Osteoblast (primary cell): ENCODE results near the gene SBNO1. TPM values are rescaled to one million over a fixed set of nuclear protein-coding genes. Genes with fewer than 3 reads are reported as not detected.
A peak's percentile ranks its signal among the peaks of the same experiment; 100 is the strongest.
"Not testable (repeated sequence)": the region's sequence is repeated elsewhere in the genome, so short reads cannot be mapped to it uniquely, and the experiment has no call there.

Experiments used
- DNase-seq: peaks from one replicate; pipeline ENCODE4 v3.0.0; 2011; ENCODE audit warnings: low spot score, mixed read lengths; ENCODE audit not compliant: insufficient read length; ENCODE audit errors: missing footprints
- H2AFZ ChIP-seq: 2 replicates; pipeline ENCODE4 v1.6.0; 2011; ENCODE audit warnings: mild to moderate bottlenecking, low read length
- H3K27ac ChIP-seq: 2 replicates; pipeline ENCODE4 v1.5.1; 2011; ENCODE audit warnings: mild to moderate bottlenecking, low read depth, low read length, moderate library complexity
- H3K27me3 ChIP-seq: 2 replicates; pipeline ENCODE4 v1.6.0; 2012; ENCODE audit warnings: mild to moderate bottlenecking, control low read depth, inconsistent platforms, low read length, moderate library complexity; ENCODE audit not compliant: insufficient read depth
- H3K36me3 ChIP-seq: 2 replicates; pipeline ENCODE4 v1.5.1; 2011; ENCODE audit warnings: mild to moderate bottlenecking, low read length, control low read depth, moderate library complexity; ENCODE audit not compliant: insufficient read depth
- H3K4me1 ChIP-seq: 2 replicates; pipeline ENCODE4 v1.5.1; 2011; ENCODE audit warnings: mild to moderate bottlenecking, low read length, control low read depth, moderate library complexity; ENCODE audit not compliant: insufficient read depth
- H3K4me2 ChIP-seq: 2 replicates; pipeline ENCODE4 v1.6.0; 2011; ENCODE audit warnings: mild to moderate bottlenecking, low read length; ENCODE audit not compliant: insufficient read depth
- H3K4me3 ChIP-seq: fragments of 200-600 bp; sonication (generic); 3 replicates; pipeline ENCODE4 v1.5.1; 2012; ENCODE audit warnings: mild to moderate bottlenecking, low read length, inconsistent platforms; ENCODE audit not compliant: insufficient read depth
- H3K79me2 ChIP-seq: 2 replicates; pipeline ENCODE4 v1.6.0; 2012; ENCODE audit warnings: mild to moderate bottlenecking, low read length, control low read depth, inconsistent platforms; ENCODE audit not compliant: insufficient read depth
- H3K9me3 ChIP-seq: 2 replicates; pipeline ENCODE4 v1.5.1; 2011; ENCODE audit warnings: low read depth, low read length, control low read depth
- H4K20me1 ChIP-seq: 2 replicates; pipeline ENCODE4 v1.6.0; 2012; ENCODE audit warnings: mild to moderate bottlenecking, low read length, control low read depth; ENCODE audit not compliant: insufficient read depth
- total RNA-seq: library from RNA; depleted of rRNA; stranded (reverse); fragments of >200 nt; gene quantifications from 2 replicates; pipeline ENCODE4 v1.2.3, GENCODE V29; 2012
- TF ChIP-seq, protein P1 (sequence below): IDR thresholded peaks from 2 replicates; pipeline ENCODE4 v1.5.1; 2011; ENCODE audit warnings: mild to moderate bottlenecking, low read depth, low read length, moderate library complexity; ENCODE audit errors: extremely low read depth

The SBNO1 gene
- total RNA-seq, 1 donor, result 30.4 TPM

- Histone ChIP-seq H2AFZ (no peak overlapping the region), H3K79me2 (peaks cover 4% of the 10 kb centered on the region), H3K4me1 (no peaks in the 10 kb centered on the region), H3K27me3 (no peaks in the 10 kb centered on the region), H3K36me3 (no peaks in the 10 kb centered on the region), H3K9me3 (no peaks in the 10 kb centered on the region), H3K27ac (no peak overlapping the region), H4K20me1 (peaks cover under 1% of the 10 kb centered on the region), H3K4me3 (no peak overlapping the region), H3K4me2 (no peak overlapping the region)
- TF ChIP-seq, protein P1, sequence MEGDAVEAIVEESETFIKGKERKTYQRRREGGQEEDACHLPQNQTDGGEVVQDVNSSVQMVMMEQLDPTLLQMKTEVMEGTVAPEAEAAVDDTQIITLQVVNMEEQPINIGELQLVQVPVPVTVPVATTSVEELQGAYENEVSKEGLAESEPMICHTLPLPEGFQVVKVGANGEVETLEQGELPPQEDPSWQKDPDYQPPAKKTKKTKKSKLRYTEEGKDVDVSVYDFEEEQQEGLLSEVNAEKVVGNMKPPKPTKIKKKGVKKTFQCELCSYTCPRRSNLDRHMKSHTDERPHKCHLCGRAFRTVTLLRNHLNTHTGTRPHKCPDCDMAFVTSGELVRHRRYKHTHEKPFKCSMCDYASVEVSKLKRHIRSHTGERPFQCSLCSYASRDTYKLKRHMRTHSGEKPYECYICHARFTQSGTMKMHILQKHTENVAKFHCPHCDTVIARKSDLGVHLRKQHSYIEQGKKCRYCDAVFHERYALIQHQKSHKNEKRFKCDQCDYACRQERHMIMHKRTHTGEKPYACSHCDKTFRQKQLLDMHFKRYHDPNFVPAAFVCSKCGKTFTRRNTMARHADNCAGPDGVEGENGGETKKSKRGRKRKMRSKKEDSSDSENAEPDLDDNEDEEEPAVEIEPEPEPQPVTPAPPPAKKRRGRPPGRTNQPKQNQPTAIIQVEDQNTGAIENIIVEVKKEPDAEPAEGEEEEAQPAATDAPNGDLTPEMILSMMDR, result no peak
- no peak for DNase-seq
Measured at GRCh38 chr12:123369229-123369628, 4.6 kb upstream of the SBNO1 start.

DNA sequence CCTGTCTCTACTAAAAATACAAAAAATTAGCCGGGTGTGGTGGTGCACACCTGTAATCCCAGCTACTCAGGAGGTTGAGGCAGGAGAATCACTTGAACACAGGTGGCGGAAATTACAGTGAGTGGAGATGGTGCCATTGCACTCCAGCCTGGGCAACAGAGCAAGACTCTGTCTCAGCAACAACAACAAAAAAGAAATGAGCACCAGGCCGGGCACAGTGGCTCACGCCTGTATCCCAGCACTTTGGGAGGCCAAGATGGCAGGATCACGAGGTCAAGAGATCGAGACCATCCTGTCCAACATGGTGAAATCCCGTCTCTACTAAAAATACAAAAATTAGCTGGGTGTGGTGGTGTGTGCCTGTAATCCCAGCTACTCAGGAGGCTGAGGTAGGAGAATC is 3.8 kb upstream of the SBNO1 start:
- H3K9me3 ChIP-seq, H3K4me1 ChIP-seq, DNase-seq, H4K20me1 ChIP-seq, H2AFZ ChIP-seq, H3K4me2 ChIP-seq, H3K4me3 ChIP-seq, H3K27me3 ChIP-seq, H3K27ac ChIP-seq, H3K36me3 ChIP-seq: not testable (repeated sequence)
- H3K79me2 ChIP-seq, result peaks cover 12% of the 10 kb centered on the region

DNA sequence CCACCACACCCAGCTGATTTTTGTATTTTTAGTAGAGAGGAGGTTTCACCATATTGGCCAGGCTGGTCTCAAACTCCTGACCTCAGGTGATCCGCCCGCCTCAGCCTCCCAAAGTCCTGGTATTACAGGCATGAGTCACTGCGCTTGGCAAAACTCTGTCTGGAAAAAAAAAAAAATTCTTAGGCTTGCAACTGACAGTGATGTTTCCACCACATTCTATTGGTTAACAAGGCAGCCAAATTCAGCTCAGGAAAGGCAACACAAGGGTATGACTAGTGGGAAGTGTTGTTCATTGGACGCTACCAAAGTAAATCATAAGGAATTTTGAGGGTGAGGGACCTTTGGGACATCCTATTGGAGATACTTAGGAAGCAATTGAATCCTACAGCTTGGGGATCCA is 2.9 kb upstream of the SBNO1 start:
- H3K9me3 ChIP-seq, result no peaks in the 10 kb centered on the region
- no peak overlapping the region for H3K4me3 ChIP-seq
- H3K79me2 ChIP-seq, result peaks cover 21% of the 10 kb centered on the region
- peaks cover 17% of the 10 kb centered on the region for H4K20me1 ChIP-seq
- TF ChIP-seq, protein P1, result no peak
- peak; percentile 79 for DNase-seq
- H3K27me3 ChIP-seq, result no peaks in the 10 kb centered on the region
- no peak overlapping the region for H2AFZ ChIP-seq
- H3K27ac ChIP-seq, result no peak overlapping the region
- peaks cover 10% of the 10 kb centered on the region for H3K4me1 ChIP-seq
- no peaks in the 10 kb centered on the region for H3K36me3 ChIP-seq
- H3K4me2 ChIP-seq, result no peak overlapping the region

DNA sequence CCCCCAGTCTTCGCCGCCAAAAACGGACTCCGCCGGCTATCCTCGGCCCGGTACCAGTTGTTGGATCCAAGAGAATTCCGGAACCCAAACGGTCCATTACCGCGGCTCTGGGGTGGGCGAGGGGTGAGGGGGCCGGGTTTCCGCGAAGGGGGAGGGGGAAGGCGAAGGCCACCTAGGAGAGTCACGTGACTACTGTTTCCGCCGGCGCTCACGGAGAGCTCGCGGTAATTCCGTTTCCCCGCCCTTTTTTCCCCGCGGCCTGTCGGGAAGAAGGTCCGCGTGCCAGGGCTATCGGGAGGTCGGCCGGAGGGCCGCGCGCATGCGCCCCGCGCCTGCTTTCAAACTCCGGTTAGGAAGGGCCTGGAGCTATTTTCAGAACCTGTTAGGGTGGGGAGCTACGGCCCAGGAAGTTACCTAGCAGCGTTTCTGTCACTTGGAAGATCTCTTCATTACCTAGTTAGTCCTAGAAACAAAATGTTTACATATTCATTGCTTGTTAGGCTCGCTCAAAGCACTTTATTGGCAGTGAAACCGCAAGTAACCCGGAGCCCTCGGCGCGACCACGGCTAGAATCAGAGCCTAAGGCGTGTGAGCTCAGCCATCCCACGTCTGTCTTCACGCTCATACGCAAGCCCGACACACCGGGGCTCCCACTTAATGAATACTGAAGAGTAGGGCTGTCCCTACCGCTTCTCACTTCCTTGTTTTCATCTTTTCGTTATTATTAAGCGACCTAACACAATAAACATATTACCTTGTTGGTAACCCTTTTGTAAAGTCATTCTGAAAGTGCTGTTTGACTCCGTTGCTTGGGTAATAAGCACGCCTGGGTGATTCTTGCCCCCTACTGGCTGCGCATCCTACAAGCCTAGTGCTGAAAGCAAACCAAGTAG is 624 bp upstream of the SBNO1 start:
- Histone ChIP-seq H3K4me2 (peak overlapping the region; percentile 95), H4K20me1 (peaks cover 25% of the 10 kb centered on the region), H3K27me3 (no peaks in the 10 kb centered on the region), H3K4me3 (peak overlapping the region; percentile 77), H3K36me3 (no peaks in the 10 kb centered on the region), H3K27ac (peak overlapping the region; percentile 99), H3K79me2 (peaks cover 42% of the 10 kb centered on the region), H2AFZ (peak overlapping the region; percentile 92), H3K4me1 (peaks cover 11% of the 10 kb centered on the region), H3K9me3 (no peaks in the 10 kb centered on the region)
- TF ChIP-seq, protein P1, result peak; percentile 87
- peak; percentile 100 for DNase-seq
